Activated CD8-positive, alpha-beta T cell treated with anti-CD3 and anti-CD28 coated beads for 36 hours (primary cell): ENCODE data around the gene CPSF4L. TPM values are rescaled to one million over a fixed set of nuclear protein-coding genes. Genes with fewer than 3 reads are reported as not detected.

Source experiments
- ATAC-seq: fragments of 200-7000 bp; cut with Tn5 transposase; one replicate; pipeline ENCODE4 v1.10.0; 2021; ENCODE audit warnings: mild to moderate bottlenecking, moderate library complexity
- CTCF ChIA-PET: fragments of 350-600 bp; sonication (Branson Sonifier 250); formaldehyde crosslinking; loops from one replicate; lab custom pipeline; 2021; ENCODE audit warnings: antibody characterized with exemption; lab: Charles Lee
- POLR2A ChIA-PET: fragments of 350-600 bp; sonication (Branson Sonifier 250); formaldehyde crosslinking; loops from one replicate; lab custom pipeline; 2021; ENCODE audit warnings: antibody characterized with exemption; lab: Charles Lee
- DNase-seq: peaks from one replicate; pipeline ENCODE4 v3.0.0-alpha.2; 2020
- H3K27ac Mint-ChIP-seq: one replicate; pipeline ENCODE4 v1.8.0; 2021; ENCODE audit warnings: mild to moderate bottlenecking, mixed read lengths
- H3K27me3 Mint-ChIP-seq: one replicate; pipeline ENCODE4 v1.8.0; 2021; ENCODE audit warnings: mixed read lengths
- H3K36me3 Mint-ChIP-seq: one replicate; pipeline ENCODE4 v1.8.0; 2021; ENCODE audit warnings: low read depth, mixed read lengths
- H3K4me1 Mint-ChIP-seq: one replicate; pipeline ENCODE4 v1.8.0; 2021; ENCODE audit warnings: low read depth, mixed read lengths
- H3K4me3 Mint-ChIP-seq: one replicate; pipeline ENCODE4 v1.8.0; 2021; ENCODE audit warnings: mild to moderate bottlenecking, moderate library complexity, mixed read lengths
- H3K9me3 Mint-ChIP-seq: one replicate; pipeline ENCODE4 v1.8.0; 2021; ENCODE audit warnings: mixed read lengths
- intact Hi-C: fragments of 100-400 bp; cut with micrococcal nuclease; formaldehyde crosslinking; loops from one replicate; pipeline ENCODE4 v1.10.0; 2022
- total RNA-seq, 2 experiments: library from RNA; stranded (reverse); gene quantifications; one replicate each; pipeline ENCODE4 v1.2.3, GENCODE V29; 2021
- TF ChIP-seq, protein P1 (sequence below): fragments of 200-600 bp; IDR thresholded peaks from one replicate; pipeline ENCODE4 v1.8.0; 2022; ENCODE audit warnings: antibody characterized with exemption, mild to moderate bottlenecking

CPSF4L gene
- total RNA-seq, 2 experiments from 2014 or later = not detected

DNA sequence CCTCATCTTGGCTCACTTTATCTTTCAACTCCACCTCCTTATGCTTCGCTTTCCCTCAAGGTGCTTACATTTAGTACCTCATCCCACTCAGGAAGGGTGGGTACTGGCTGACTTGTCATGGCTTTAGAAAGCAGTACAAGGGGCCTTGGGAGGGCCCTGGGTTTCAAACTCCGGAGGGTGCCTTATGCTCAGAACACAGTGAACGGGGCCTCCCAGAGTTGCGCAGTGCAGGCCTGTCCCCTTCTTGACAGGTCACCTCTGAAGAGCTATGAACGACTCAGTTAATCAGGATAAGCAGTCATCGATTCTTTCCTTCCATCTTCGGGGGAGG is 62.8 kb downstream of the CPSF4L start:
- Mint-ChIP-seq H3K4me3 (no peak overlapping the region), H3K27me3 (no peaks in the 10 kb centered on the region), H3K9me3 (no peaks in the 10 kb centered on the region), H3K27ac (no peak overlapping the region), H3K4me1 (peaks cover 28% of the 10 kb centered on the region), H3K36me3 (peaks cover 61% of the 10 kb centered on the region)
- DNase-seq (no peak), ATAC-seq (no peak)
- intact Hi-C loops = no loop called here
- TF ChIP-seq, protein P1, sequence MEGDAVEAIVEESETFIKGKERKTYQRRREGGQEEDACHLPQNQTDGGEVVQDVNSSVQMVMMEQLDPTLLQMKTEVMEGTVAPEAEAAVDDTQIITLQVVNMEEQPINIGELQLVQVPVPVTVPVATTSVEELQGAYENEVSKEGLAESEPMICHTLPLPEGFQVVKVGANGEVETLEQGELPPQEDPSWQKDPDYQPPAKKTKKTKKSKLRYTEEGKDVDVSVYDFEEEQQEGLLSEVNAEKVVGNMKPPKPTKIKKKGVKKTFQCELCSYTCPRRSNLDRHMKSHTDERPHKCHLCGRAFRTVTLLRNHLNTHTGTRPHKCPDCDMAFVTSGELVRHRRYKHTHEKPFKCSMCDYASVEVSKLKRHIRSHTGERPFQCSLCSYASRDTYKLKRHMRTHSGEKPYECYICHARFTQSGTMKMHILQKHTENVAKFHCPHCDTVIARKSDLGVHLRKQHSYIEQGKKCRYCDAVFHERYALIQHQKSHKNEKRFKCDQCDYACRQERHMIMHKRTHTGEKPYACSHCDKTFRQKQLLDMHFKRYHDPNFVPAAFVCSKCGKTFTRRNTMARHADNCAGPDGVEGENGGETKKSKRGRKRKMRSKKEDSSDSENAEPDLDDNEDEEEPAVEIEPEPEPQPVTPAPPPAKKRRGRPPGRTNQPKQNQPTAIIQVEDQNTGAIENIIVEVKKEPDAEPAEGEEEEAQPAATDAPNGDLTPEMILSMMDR = no peak
- ChIA-PET CTCF (no interaction called here), POLR2A (no interaction called here)

Other genes starting within 250 kb of the CPSF4L start
- 10 to 100 TPM; 14.4 to 14.9 TPM for gene SLC39A11, start 169.2 kb downstream of the CPSF4L start, total RNA-seq
- gene SSTR2, start 96.9 kb downstream of the CPSF4L start, total RNA-seq = under 1 TPM; 0.04 to 0.20 TPM
- 10 to 100 TPM; 24.6 to 27.9 TPM for gene COG1, start 68.8 kb downstream of the CPSF4L start, total RNA-seq
- gene CDC42EP4, start 50.1 kb upstream of the CPSF4L start, total RNA-seq = 1 to 10 TPM in 1 of 2 experiments, under 1 TPM in 1; 0.72 to 1.1 TPM